Astrocyte (in vitro differentiated cells and primary cell): ENCODE data around the gene ADGRE2. TPM values are rescaled to one million over a fixed set of nuclear protein-coding genes. Genes with fewer than 3 reads are reported as not detected.

ENCODE experiments used
- DNase-seq: peaks from one replicate; pipeline ENCODE4 v3.0.0-alpha.2; 2010; ENCODE audit warnings: low read depth
- FAIRE-seq: peaks from 2 replicates; lab custom pipeline; 2011; peaks lifted over from hg19 to GRCh38; lab: Jason Lieb, UNC
- H2AFZ ChIP-seq: 2 replicates; pipeline ENCODE4 v1.6.0; 2012; ENCODE audit warnings: low read depth, low read length, inconsistent platforms
- H3K27ac ChIP-seq: 2 replicates; pipeline ENCODE4 v1.5.1; 2011; ENCODE audit warnings: low read depth, low read length, inconsistent platforms
- H3K27me3 ChIP-seq: 2 replicates; pipeline ENCODE4 v1.6.0; 2011; ENCODE audit warnings: low read length, inconsistent platforms; ENCODE audit not compliant: insufficient read depth
- H3K36me3 ChIP-seq: 2 replicates; pipeline ENCODE4 v1.5.1; 2011; ENCODE audit warnings: low read length, inconsistent platforms; ENCODE audit not compliant: insufficient read depth
- H3K4me1 ChIP-seq: 2 replicates; pipeline ENCODE4 v1.5.1; 2011; ENCODE audit warnings: low read length, inconsistent platforms; ENCODE audit not compliant: insufficient read depth
- H3K4me2 ChIP-seq: 2 replicates; pipeline ENCODE4 v1.6.0; 2012; ENCODE audit warnings: low read length, inconsistent platforms
- H3K4me3 ChIP-seq: 2 replicates; pipeline ENCODE4 v1.5.1; 2011; ENCODE audit warnings: low read depth, mild to moderate bottlenecking, low read length, inconsistent platforms; ENCODE audit not compliant: insufficient read depth
- H3K79me2 ChIP-seq: 2 replicates; pipeline ENCODE4 v1.6.0; 2012; ENCODE audit warnings: mild to moderate bottlenecking, low read length, inconsistent platforms; ENCODE audit not compliant: insufficient read depth
- H3K9ac ChIP-seq: 2 replicates; pipeline ENCODE4 v1.6.0; 2012; ENCODE audit warnings: mild to moderate bottlenecking, low read length, inconsistent platforms
- H3K9me3 ChIP-seq: 2 replicates; pipeline ENCODE4 v1.5.1; 2012; ENCODE audit warnings: low read depth, mild to moderate bottlenecking, low read length, inconsistent platforms; ENCODE audit not compliant: insufficient read depth
- H4K20me1 ChIP-seq: 2 replicates; pipeline ENCODE4 v1.6.0; 2012; ENCODE audit warnings: low read length, inconsistent platforms; ENCODE audit not compliant: insufficient read depth
- H3K27ac Mint-ChIP-seq: one replicate; pipeline ENCODE4 v1.8.0; 2021; ENCODE audit warnings: mild to moderate bottlenecking, mixed read lengths; ENCODE audit not compliant: unreplicated experiment
- H3K27me3 Mint-ChIP-seq: one replicate; pipeline ENCODE4 v1.8.0; 2021; ENCODE audit warnings: low read depth, mixed read lengths; ENCODE audit not compliant: unreplicated experiment
- H3K36me3 Mint-ChIP-seq: one replicate; pipeline ENCODE4 v1.8.0; 2021; ENCODE audit warnings: low read depth, mixed read lengths; ENCODE audit not compliant: unreplicated experiment
- H3K4me1 Mint-ChIP-seq: one replicate; pipeline ENCODE4 v1.8.0; 2021; ENCODE audit warnings: low read depth, mixed read lengths; ENCODE audit not compliant: unreplicated experiment
- H3K4me3 Mint-ChIP-seq: one replicate; pipeline ENCODE4 v1.8.0; 2021; ENCODE audit warnings: mild to moderate bottlenecking, moderate library complexity, mixed read lengths; ENCODE audit not compliant: unreplicated experiment
- H3K9me3 Mint-ChIP-seq: one replicate; pipeline ENCODE4 v1.8.0; 2021; ENCODE audit warnings: mild to moderate bottlenecking, mixed read lengths; ENCODE audit not compliant: unreplicated experiment
- EZH2 ChIP-seq: IDR thresholded peaks from 2 replicates; pipeline ENCODE4 v1.6.1; 2012; ENCODE audit warnings: mild to moderate bottlenecking, low read length, inconsistent platforms; ENCODE audit not compliant: insufficient read depth
- total RNA-seq: library from RNA; stranded (reverse); gene quantifications from 2 replicates; pipeline ENCODE4 v1.2.1, GENCODE V29; 2021
- TF ChIP-seq, protein P1 (sequence below): IDR thresholded peaks from 2 replicates; pipeline ENCODE4 v1.5.1; 2011; ENCODE audit warnings: low read depth, mild to moderate bottlenecking, inconsistent platforms, low read length, moderate library complexity; ENCODE audit not compliant: insufficient read depth

ADGRE2 gene
- total RNA-seq, 1 donor from 2014 or later = 0.34 TPM

DNA sequence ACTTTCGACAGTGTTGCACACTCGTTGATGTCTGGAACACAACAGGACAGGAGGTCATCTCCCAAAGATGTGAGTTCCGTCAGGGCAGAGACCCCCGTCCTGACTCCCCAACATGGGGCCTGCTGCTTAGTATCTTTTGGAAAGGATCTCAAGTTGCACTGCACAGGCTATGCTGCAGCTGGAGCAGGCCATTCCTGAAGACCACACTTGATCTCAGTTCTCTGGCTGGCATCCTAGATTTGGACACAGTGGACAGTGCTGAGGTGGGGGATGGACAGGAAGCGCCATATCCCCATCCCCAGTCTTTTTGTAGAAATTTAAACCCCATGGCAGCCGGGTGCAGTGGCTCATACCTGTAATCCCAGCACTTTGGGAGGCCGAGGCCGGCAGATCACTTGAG lies 5.9 kb downstream of the ADGRE2 start:
- Histone ChIP-seq H3K27me3 (no peaks in the 10 kb centered on the region), H3K79me2 (no peaks in the 10 kb centered on the region), H4K20me1 (no peaks in the 10 kb centered on the region), H3K9me3 (no peaks in the 10 kb centered on the region), H3K9ac (no peak overlapping the region), H2AFZ (no peak overlapping the region), H3K4me3 (no peak overlapping the region), H3K27ac (no peak overlapping the region), H3K36me3 (no peaks in the 10 kb centered on the region), H3K4me1 (no peaks in the 10 kb centered on the region), H3K4me2 (no peak overlapping the region)
- no peak for DNase-seq
- Mint-ChIP-seq H3K4me3 (no peak overlapping the region), H3K27ac (no peak overlapping the region), H3K9me3 (no peaks in the 10 kb centered on the region), H3K4me1 (no peaks in the 10 kb centered on the region), H3K36me3 (no peaks in the 10 kb centered on the region), H3K27me3 (peaks cover 26% of the 10 kb centered on the region)
- no peak for TF ChIP-seq EZH2
- TF ChIP-seq, protein P1, sequence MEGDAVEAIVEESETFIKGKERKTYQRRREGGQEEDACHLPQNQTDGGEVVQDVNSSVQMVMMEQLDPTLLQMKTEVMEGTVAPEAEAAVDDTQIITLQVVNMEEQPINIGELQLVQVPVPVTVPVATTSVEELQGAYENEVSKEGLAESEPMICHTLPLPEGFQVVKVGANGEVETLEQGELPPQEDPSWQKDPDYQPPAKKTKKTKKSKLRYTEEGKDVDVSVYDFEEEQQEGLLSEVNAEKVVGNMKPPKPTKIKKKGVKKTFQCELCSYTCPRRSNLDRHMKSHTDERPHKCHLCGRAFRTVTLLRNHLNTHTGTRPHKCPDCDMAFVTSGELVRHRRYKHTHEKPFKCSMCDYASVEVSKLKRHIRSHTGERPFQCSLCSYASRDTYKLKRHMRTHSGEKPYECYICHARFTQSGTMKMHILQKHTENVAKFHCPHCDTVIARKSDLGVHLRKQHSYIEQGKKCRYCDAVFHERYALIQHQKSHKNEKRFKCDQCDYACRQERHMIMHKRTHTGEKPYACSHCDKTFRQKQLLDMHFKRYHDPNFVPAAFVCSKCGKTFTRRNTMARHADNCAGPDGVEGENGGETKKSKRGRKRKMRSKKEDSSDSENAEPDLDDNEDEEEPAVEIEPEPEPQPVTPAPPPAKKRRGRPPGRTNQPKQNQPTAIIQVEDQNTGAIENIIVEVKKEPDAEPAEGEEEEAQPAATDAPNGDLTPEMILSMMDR = no peak
- FAIRE-seq = no peak

GRCh38 chr19:14770944-14771839 lies 7.2 kb downstream of the ADGRE2 start:
- Histone ChIP-seq H3K27me3 (no peaks in the 10 kb centered on the region), H2AFZ (no peak overlapping the region), H3K36me3 (no peaks in the 10 kb centered on the region), H3K27ac (no peak overlapping the region), H4K20me1 (no peaks in the 10 kb centered on the region), H3K9me3 (no peaks in the 10 kb centered on the region), H3K4me2 (no peak overlapping the region), H3K4me1 (no peaks in the 10 kb centered on the region), H3K9ac (no peak overlapping the region), H3K4me3 (no peak overlapping the region), H3K79me2 (no peaks in the 10 kb centered on the region)
- DNase-seq (no peak), FAIRE-seq (no peak)
- TF ChIP-seq, protein P1 = no peak
- no peak for TF ChIP-seq EZH2
- Mint-ChIP-seq H3K36me3 (no peaks in the 10 kb centered on the region), H3K9me3 (no peaks in the 10 kb centered on the region), H3K27ac (no peak overlapping the region), H3K4me3 (no peak overlapping the region), H3K27me3 (peaks cover 24% of the 10 kb centered on the region), H3K4me1 (no peaks in the 10 kb centered on the region)

- H3K4me1 ChIP-seq = no peaks in the 10 kb centered on the region
These were observed 8.2 kb downstream of the ADGRE2 start for GRCh38 chr19:14770136-14770535.

More at GRCh38 chr19:14770136-14770535, 8.2 kb downstream of the ADGRE2 start:
- Mint-ChIP-seq H3K27ac (no peak overlapping the region), H3K36me3 (no peaks in the 10 kb centered on the region), H3K27me3 (peaks cover 24% of the 10 kb centered on the region), H3K4me1 (no peaks in the 10 kb centered on the region), H3K4me3 (no peak overlapping the region), H3K9me3 (peaks cover 2% of the 10 kb centered on the region)
- no peaks in the 10 kb centered on the region for H3K36me3 ChIP-seq
- TF ChIP-seq EZH2 = no peak
- TF ChIP-seq, protein P1 = no peak
- no peak overlapping the region for H3K9ac ChIP-seq
- no peaks in the 10 kb centered on the region for H3K27me3 ChIP-seq
- no peak overlapping the region for H3K4me3 ChIP-seq
- no peak overlapping the region for H2AFZ ChIP-seq
- DNase-seq (no peak), FAIRE-seq (no peak)
- H3K79me2 ChIP-seq = no peaks in the 10 kb centered on the region
- H3K4me2 ChIP-seq = no peak overlapping the region
- no peaks in the 10 kb centered on the region for H4K20me1 ChIP-seq
- no peaks in the 10 kb centered on the region for H3K9me3 ChIP-seq
- H3K27ac ChIP-seq = no peak overlapping the region
